DOHH2 (cell line): ENCODE data around the gene RNASE9.

Source experiments
- H3F3A ChIP-seq: fragments of 200-600 bp; sonication (generic), shearing (Covaris generic); 2 replicates; pipeline ENCODE4 v1.6.0; 2016; ENCODE audit warnings: antibody characterized with exemption, mild to moderate bottlenecking; ENCODE audit not compliant: control insufficient read depth, insufficient read depth
- H3K27ac ChIP-seq: fragments of 200-600 bp; sonication (generic); 2 replicates; pipeline ENCODE4 v1.5.1; 2014; ENCODE audit warnings: low read depth, mild to moderate bottlenecking, low read length, moderate library complexity
- H3K27me3 ChIP-seq: fragments of 200-600 bp; sonication (generic); 2 replicates; pipeline ENCODE4 v1.6.1; 2014; ENCODE audit warnings: mild to moderate bottlenecking, low read length, mixed read lengths; ENCODE audit not compliant: control insufficient read depth
- H3K36me3 ChIP-seq: fragments of 200-600 bp; sonication (generic); 2 replicates; pipeline ENCODE4 v1.6.1; 2014; ENCODE audit warnings: mild to moderate bottlenecking, low read length, moderate library complexity, mixed read lengths; ENCODE audit not compliant: control insufficient read depth
- H3K4me1 ChIP-seq: fragments of 200-600 bp; sonication (generic); 2 replicates; pipeline ENCODE4 v1.6.1; 2014; ENCODE audit warnings: mild to moderate bottlenecking, low read length, mixed read lengths; ENCODE audit not compliant: control insufficient read depth
- H3K4me2 ChIP-seq: fragments of 200-600 bp; sonication (generic); 2 replicates; pipeline ENCODE4 v1.6.0; 2014; ENCODE audit warnings: mild to moderate bottlenecking, low read length, moderate library complexity
- H3K4me3 ChIP-seq: fragments of 200-600 bp; sonication (generic); 2 replicates; pipeline ENCODE4 v1.5.1; 2014; ENCODE audit warnings: mild to moderate bottlenecking, low read length, mixed read lengths
- H3K79me2 ChIP-seq: fragments of 200-600 bp; sonication (generic); 2 replicates; pipeline ENCODE4 v1.6.1; 2014; ENCODE audit warnings: mild to moderate bottlenecking, low read length, mixed read lengths; ENCODE audit not compliant: control insufficient read depth
- H3K9me2 ChIP-seq: fragments of 200-600 bp; sonication (generic); replicated peaks from 2 replicates; pipeline ENCODE4 v1.6.1; 2014; ENCODE audit warnings: mild to moderate bottlenecking, low read length, mixed read lengths; ENCODE audit not compliant: control insufficient read depth
- H3K9me3 ChIP-seq: fragments of 200-600 bp; sonication (generic); 2 replicates; pipeline ENCODE4 v1.6.1; 2014; ENCODE audit warnings: antibody characterized with exemption, low read length, mixed read lengths; ENCODE audit not compliant: control insufficient read depth, insufficient read depth
- H4K20me1 ChIP-seq: fragments of 200-600 bp; sonication (generic); 2 replicates; pipeline ENCODE4 v1.6.0; 2014; ENCODE audit warnings: low read depth, mild to moderate bottlenecking, antibody characterized with exemption, low read length, moderate library complexity; ENCODE audit not compliant: control insufficient read depth, insufficient read depth
- CTCF ChIP-seq: fragments of 200-600 bp; sonication (generic); IDR thresholded peaks from one replicate; pipeline ENCODE4 v1.5.1; 2014; ENCODE audit warnings: antibody characterized with exemption, mild to moderate bottlenecking, low read depth, low read length; ENCODE audit not compliant: poor library complexity, severe bottlenecking
- EZH2phosphoT487 ChIP-seq: fragments of 200-600 bp; sonication (generic); IDR thresholded peaks from 2 replicates; pipeline ENCODE4 v1.6.1; 2017; ENCODE audit warnings: borderline replicate concordance, mild to moderate bottlenecking, antibody characterized with exemption, low read length, moderate library complexity, mixed read lengths

RNASE9 gene

GRCh38 chr14:20530771-20531571 lies 29.9 kb downstream of the RNASE9 start:
- H3K4me2 ChIP-seq: no peak overlapping the region

DNA sequence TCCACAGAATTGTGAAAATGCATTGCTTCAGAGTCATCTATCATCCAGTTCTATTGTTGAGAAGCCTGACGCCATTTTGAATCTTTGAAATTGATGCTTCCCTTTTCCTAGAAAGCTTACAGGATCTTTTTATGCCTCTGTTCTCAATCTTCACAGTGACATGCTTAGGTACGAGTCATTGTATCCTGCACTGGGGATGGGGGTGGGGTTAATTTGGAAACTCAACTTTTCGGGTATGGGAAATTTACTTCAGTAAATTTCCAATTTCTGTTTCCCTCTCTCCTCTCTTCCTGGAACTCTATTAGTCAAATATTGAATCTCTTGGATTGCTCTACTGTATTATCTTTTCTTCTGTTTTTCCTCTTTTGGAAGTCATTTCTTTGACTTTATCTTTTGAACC lies 31.0 kb downstream of the RNASE9 start:
- H3K27me3 ChIP-seq: peaks cover 12% of the 10 kb centered on the region
- H3K4me2 ChIP-seq: no peak overlapping the region
- H3K4me3 ChIP-seq: no peak overlapping the region
- TF ChIP-seq EZH2phosphoT487 (no peak), CTCF (no peak)
- no peaks in the 10 kb centered on the region for H4K20me1 ChIP-seq
- no peaks in the 10 kb centered on the region for H3K9me3 ChIP-seq
- no peaks in the 10 kb centered on the region for H3K36me3 ChIP-seq
- no peaks in the 10 kb centered on the region for H3K79me2 ChIP-seq
- no peaks in the 10 kb centered on the region for H3F3A ChIP-seq
- no peaks in the 10 kb centered on the region for H3K4me1 ChIP-seq
- no peaks in the 10 kb centered on the region for H3K9me2 ChIP-seq
- H3K27ac ChIP-seq: no peak overlapping the region

More at GRCh38 chr14:20530771-20531571, 29.9 kb downstream of the RNASE9 start:
- Histone ChIP-seq H3K4me1 (no peaks in the 10 kb centered on the region), H3K79me2 (no peaks in the 10 kb centered on the region), H3K27ac (no peak overlapping the region), H3K9me2 (no peaks in the 10 kb centered on the region), H3F3A (no peaks in the 10 kb centered on the region), H3K36me3 (no peaks in the 10 kb centered on the region), H3K4me3 (no peak overlapping the region), H3K9me3 (no peaks in the 10 kb centered on the region), H3K27me3 (peaks cover 8% of the 10 kb centered on the region), H4K20me1 (no peaks in the 10 kb centered on the region)
- TF ChIP-seq CTCF (peak; percentile 77), EZH2phosphoT487 (no peak)

DNA sequence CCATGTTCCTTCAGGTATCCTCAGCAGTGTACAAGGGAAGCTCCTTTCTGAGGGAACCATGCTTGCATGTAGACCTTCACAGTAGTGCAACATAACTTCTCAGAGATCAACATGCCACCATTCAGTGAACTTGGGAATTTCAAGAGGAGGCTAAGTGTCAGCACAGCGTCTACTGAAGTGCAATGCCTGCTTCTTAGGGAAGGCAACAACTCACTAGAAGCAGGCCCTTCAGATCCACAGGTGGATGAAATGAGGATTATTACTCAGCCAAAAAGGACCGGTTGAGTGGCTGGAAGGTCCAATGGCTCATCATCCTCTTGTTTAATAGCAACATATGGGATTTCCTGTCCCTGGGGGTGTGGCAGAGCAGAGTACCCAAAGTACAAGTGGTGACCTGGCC lies 36.8 kb downstream of the RNASE9 start:
- Histone ChIP-seq H3F3A (no peaks in the 10 kb centered on the region), H3K4me1 (no peaks in the 10 kb centered on the region), H3K4me2 (no peak overlapping the region), H3K79me2 (no peaks in the 10 kb centered on the region), H3K9me3 (no peaks in the 10 kb centered on the region), H3K4me3 (no peak overlapping the region), H3K36me3 (no peaks in the 10 kb centered on the region), H3K27me3 (peaks cover 12% of the 10 kb centered on the region), H3K27ac (no peak overlapping the region), H3K9me2 (no peaks in the 10 kb centered on the region), H4K20me1 (no peaks in the 10 kb centered on the region)
- TF ChIP-seq EZH2phosphoT487 (no peak), CTCF (no peak)
